Adrenal gland (tissue), 12 donors: ENCODE data around the gene RAB25. TPM values are rescaled to one million over a fixed set of nuclear protein-coding genes. Genes with fewer than 3 reads are reported as not detected.
A peak's percentile ranks its signal among the peaks of the same experiment; 100 is the strongest.

Source experiments
- DNase-seq, 7 donors: peaks; one replicate each; pipeline ENCODE4 v3.0.0-alpha.2; 2019 to 2020
- H3K27ac ChIP-seq, 5 donors: fragments of 200-600 bp; sonication (generic) in 4 of 5; 1 replicate in 3 of 5; 2 replicates in 2 of 5; pipeline versions ENCODE4 v1.5.1 to v1.8.0; 2016 to 2020; ENCODE audit warnings: mild to moderate bottlenecking in 1 of 5
- H3K27me3 ChIP-seq: fragments of 200-600 bp; 2 replicates; pipeline ENCODE4 v1.8.0; 2021
- H3K36me3 ChIP-seq, 2 donors: fragments of 200-600 bp; replicated peaks in 1 of 2; 1 replicate in 1 of 2; 2 replicates in 1 of 2; pipeline versions ENCODE4 v1.5.1 to v1.8.0; 2018 to 2022
- H3K4me1 ChIP-seq, 2 donors: fragments of 200-600 bp; replicated peaks in 1 of 2; 1 replicate in 1 of 2; 2 replicates in 1 of 2; pipeline versions ENCODE4 v1.5.1 to v1.8.0; 2018 to 2021
- H3K4me3 ChIP-seq, 4 donors: fragments of 200-600 bp; sonication (generic) in 3 of 4; one replicate each; pipeline ENCODE4 v1.5.1; 2016 to 2018
- H3K9me3 ChIP-seq, 3 donors: fragments of 200-600 bp; sonication (generic) in 1 of 3; replicated peaks in 1 of 3; 1 replicate in 2 of 3; 2 replicates in 1 of 3; pipeline versions ENCODE4 v1.5.1 to v1.8.0; 2016 to 2021
- CTCF ChIP-seq, 6 experiments: fragments of 450-650 bp in 4 of 6; fragments of 200-600 bp in 2 of 6; sonication (generic) in 1 of 6; IDR thresholded peaks; 1 replicate in 5 of 6; 2 replicates in 1 of 6; pipeline versions ENCODE4 v1.5.1 to v1.8.0; 2016 to 2021; ENCODE audit warnings: antibody characterized with exemption in 6 of 6, mild to moderate bottlenecking in 2 of 6, moderate library complexity in 1 of 6
- POLR2A ChIP-seq, 2 donors: fragments of 450-650 bp; IDR thresholded peaks; one replicate each; pipeline ENCODE4 v1.6.1; 2017; ENCODE audit warnings: antibody characterized with exemption in 2 of 2, mild to moderate bottlenecking in 2 of 2, moderate library complexity in 1 of 2
- WGBS, 4 donors: extraction: QIAGEN DNeasy Blood & Tissue Kit in 2 of 4; methylation state at CpG; one replicate each; pipeline versions ENCODE4 v1.1.5 to v1.1.7; 2013 to 2017; 5-methylcytosine and 5-hydroxymethylcytosine counted together
- intact Hi-C, 2 donors: fragments of 100-400 bp; cut with DNase I; formaldehyde crosslinking; loops; one replicate each; pipeline versions ENCODE4 v1.14.1 to v1.15.0; 2022 to 2023
- polyA plus RNA-seq, 3 donors: library from polyadenylated mRNA; stranded (reverse); fragments of 200-250 nt in 2 of 3; fragments of 350-450 nt in 1 of 3; fragmentation: Illumina TruSeq in 1 of 3; extraction: RNeasy Lipid Tissue Mini Kit (QIAGEN cat#74804) in 1 of 3; gene quantifications; one replicate each; pipeline ENCODE4 v1.2.3, GENCODE V29; 2013 to 2014
- total RNA-seq, 9 donors: library from RNA; depleted of rRNA in 4 of 9; stranded (reverse); fragments of >200 nt in 4 of 9; fragments of 120-200 nt in 1 of 9; fragmentation: NEBNext Ultra II Directional in 1 of 9; extraction: Animal tissue kit (Norgen Biotek cat#: 25700) in 1 of 9; gene quantifications; one replicate each; pipeline versions ENCODE4 v1.1.0 to v1.2.4, GENCODE V29; 2013 to 2023
- donor health status: healthy with polysubstance abuse.
- donor health status: Bipolar disorder and iron deficiency.
- donor health status: DM: yes; HTN: yes; CAD: no.
- donor health status: DM: no; HTN: no; CAD: no.
- donor health status: DM: no; HTN: no; CAD: no.
- donor health status: DM: yes; HTN: yes; CAD: no.

The RAB25 gene
- total and polyA plus RNA-seq, 12 donors = 0.17 to 0.48 (median 0.38) TPM; not detected in 9

- WGBS, 4 donors = 88 to 96% (median 93%) methylated on average over 6 to 7 of the region's 7 CpGs
- TF ChIP-seq POLR2A (IDR thresholded peaks at IDR 0.05) = no peak
- TF ChIP-seq CTCF (IDR thresholded peaks at IDR 0.05) = no peak
- peaks cover 0 to 18% of the 10 kb centered on the region in 2 donors for H3K4me1 ChIP-seq
- H3K9me3 ChIP-seq = no peaks in the 10 kb centered on the region
- H3K27me3 ChIP-seq = no peaks in the 10 kb centered on the region
- no peak overlapping the region for H3K27ac ChIP-seq
- H3K4me3 ChIP-seq = no peak overlapping the region
- H3K36me3 ChIP-seq = peaks cover 0 to 4% of the 10 kb centered on the region in 2 donors
- intact Hi-C loops = no loop called here
- no peak for DNase-seq
Measured at GRCh38 chr1:156051011-156051725, 9.8 kb upstream of the RAB25 start.

GRCh38 chr1:156052862-156053767 lies 7.8 kb upstream of the RAB25 start:
- DNase-seq = peak; percentile 48 to 67 (median 60)
- intact Hi-C loops = no loop called here
- Histone ChIP-seq H3K4me1 (peaks cover 0 to 22% of the 10 kb centered on the region in 2 donors), H3K27ac (peak overlapping the region in 3 of 5 donors; percentile 38 to 92 (median 48)), H3K27me3 (no peaks in the 10 kb centered on the region), H3K36me3 (peaks cover 0 to 1% of the 10 kb centered on the region in 2 donors), H3K4me3 (peak overlapping the region; percentile 40 to 73 (median 57)), H3K9me3 (no peaks in the 10 kb centered on the region)
- WGBS, 4 donors = 0 to 1% (median 1%) methylated on average over 21 to 53 of the region's 63 CpGs
- TF ChIP-seq CTCF (IDR thresholded peaks at IDR 0.05) (peak in 4 of 6 experiments; percentile 2 to 35 (median 24)), POLR2A (IDR thresholded peaks at IDR 0.05) (peak in 1 of 2 donors; percentile 8)

- Histone ChIP-seq H3K27me3 (no peaks in the 10 kb centered on the region), H3K36me3 (no peaks in the 10 kb centered on the region), H3K27ac (peak within 1 kb of the TSS; percentile 73 to 94 (median 92)), H3K4me3 (peak within 1 kb of the TSS; percentile 57 to 97 (median 84)), H3K4me1 (peaks cover 0 to 22% of the 10 kb centered on the region in 2 donors), H3K9me3 (no peaks in the 10 kb centered on the region)
- peak; percentile 90 to 95 (median 90) for DNase-seq
- intact Hi-C loops = no loop called here
- peak in 1 of 2 donors; percentile 13 for TF ChIP-seq POLR2A (IDR thresholded peaks at IDR 0.05)
- TF ChIP-seq CTCF (IDR thresholded peaks at IDR 0.05) = peak; percentile 13 to 54 (median 33)
- whole genome bisulfite sequencing, 4 donors = 0 to 1% (median 0%) methylated on average over 16 to 47 of the region's 49 CpGs
Measured at GRCh38 chr1:156053768-156054499, 7.0 kb upstream of the RAB25 start, which contains the start of gene UBQLN4. TSS of gene UBQLN4 (minus strand) at chr1:156053798. CDS start at chr1:156053701, 97 bp downstream.
